WTC11 (cell line): ENCODE measurements around the gene CELA3A. TPM values are rescaled to one million over a fixed set of nuclear protein-coding genes. Genes with fewer than 3 reads are reported as not detected.

ENCODE experiments used
- ATAC-seq: fragments of 200-7000 bp; cut with Tn5 transposase; 2 replicates; pipeline ENCODE4 v1.10.0; 2021; ENCODE audit warnings: mild to moderate bottlenecking, moderate library complexity
- CTCF ChIA-PET: fragments of 300-600 bp; sonication (Branson Sonifier 250); formaldehyde crosslinking; loops from one replicate; lab custom pipeline; 2021; ENCODE audit warnings: antibody characterized with exemption; lab: Charles Lee
- POLR2A ChIA-PET: fragments of 350-600 bp; sonication (Branson Sonifier 250); formaldehyde crosslinking; loops from one replicate; lab custom pipeline; 2021; ENCODE audit warnings: antibody characterized with exemption; lab: Charles Lee
- DNase-seq: peaks from one replicate; pipeline ENCODE4 v3.0.0; 2021; ENCODE audit warnings: low spot score
- H3K27ac Mint-ChIP-seq: 2 replicates; pipeline ENCODE4 v1.8.0; 2021; ENCODE audit warnings: mixed read lengths
- H3K27me3 Mint-ChIP-seq: 2 replicates; pipeline ENCODE4 v1.8.0; 2021; ENCODE audit warnings: low read depth, mild to moderate bottlenecking, moderate library complexity, mixed read lengths
- H3K36me3 Mint-ChIP-seq: 2 replicates; pipeline ENCODE4 v1.8.0; 2021; ENCODE audit warnings: mixed read lengths
- H3K4me1 Mint-ChIP-seq: 2 replicates; pipeline ENCODE4 v1.8.0; 2022; ENCODE audit warnings: mixed read lengths
- H3K4me3 Mint-ChIP-seq: 2 replicates; pipeline ENCODE4 v1.8.0; 2021; ENCODE audit warnings: mild to moderate bottlenecking, moderate library complexity, mixed read lengths
- H3K9me3 Mint-ChIP-seq: 2 replicates; pipeline ENCODE4 v1.8.0; 2021; ENCODE audit warnings: mixed read lengths
- ELF4 ChIP-seq: sonication (generic); formaldehyde crosslinking; IDR thresholded peaks from 2 replicates; pipeline ENCODE4 v1.8.1; 2022; ENCODE audit warnings: low read depth, mild to moderate bottlenecking, moderate library complexity, missing genetic modification reagents
- ESRRA ChIP-seq: sonication (generic); formaldehyde crosslinking; IDR thresholded peaks from 2 replicates; pipeline ENCODE4 v1.8.1; 2022; ENCODE audit warnings: mild to moderate bottlenecking, missing genetic modification reagents, borderline replicate concordance
- FOXK1 ChIP-seq: sonication (generic); formaldehyde crosslinking; IDR thresholded peaks from 2 replicates; pipeline ENCODE4 v1.8.0; 2022; ENCODE audit warnings: mild to moderate bottlenecking, moderate library complexity, missing genetic modification reagents
- GRHL2 ChIP-seq: fragments of 250-450 bp; sonication (Bioruptor Pico); IDR thresholded peaks from 2 replicates; pipeline ENCODE4 v1.8.0; 2022; ENCODE audit warnings: mild to moderate bottlenecking, moderate library complexity; ENCODE audit not compliant: insufficient replicate concordance, severe bottlenecking
- GTF2I ChIP-seq: fragments of 250-450 bp; sonication (Bioruptor Pico); conservative IDR thresholded peaks from 2 replicates; pipeline ENCODE4 v1.4.0; 2021; ENCODE audit warnings: mild to moderate bottlenecking
- IRF1 ChIP-seq: sonication (generic); formaldehyde crosslinking; IDR thresholded peaks from 2 replicates; pipeline ENCODE4 v1.8.0; 2023; ENCODE audit warnings: missing genetic modification reagents
- MXD4 ChIP-seq: fragments of 250-450 bp; sonication (Bioruptor Pico); IDR thresholded peaks from 2 replicates; pipeline ENCODE4 v1.8.0; 2021; ENCODE audit warnings: mild to moderate bottlenecking, moderate library complexity, borderline replicate concordance
- NFE2L1 ChIP-seq: sonication (generic); formaldehyde crosslinking; IDR thresholded peaks from 2 replicates; pipeline ENCODE4 v1.8.1; 2023; ENCODE audit warnings: missing genetic modification reagents
- NFYB ChIP-seq: sonication (generic); formaldehyde crosslinking; conservative IDR thresholded peaks from 2 replicates; pipeline ENCODE4 v1.8.0; 2022; ENCODE audit warnings: low read depth, missing genetic modification reagents
- NR1H2 ChIP-seq: sonication (generic); formaldehyde crosslinking; IDR thresholded peaks from 2 replicates; pipeline ENCODE4 v1.9.0; 2021; ENCODE audit warnings: mild to moderate bottlenecking, moderate library complexity, missing genetic modification reagents
- SMAD3 ChIP-seq: sonication (generic); formaldehyde crosslinking; IDR thresholded peaks from 2 replicates; pipeline ENCODE4 v1.8.0; 2022; ENCODE audit warnings: missing genetic modification reagents, mild to moderate bottlenecking, borderline replicate concordance
- TCF7 ChIP-seq: sonication (generic); formaldehyde crosslinking; IDR thresholded peaks from 2 replicates; pipeline ENCODE4 v1.8.0; 2022; ENCODE audit warnings: mild to moderate bottlenecking, low read depth, missing genetic modification reagents, moderate library complexity
- USF1 ChIP-seq: sonication (generic); formaldehyde crosslinking; IDR thresholded peaks from 2 replicates; pipeline ENCODE4 v1.8.0; 2022; ENCODE audit warnings: mild to moderate bottlenecking, missing genetic modification reagents
- ZNF232 ChIP-seq: sonication (generic); formaldehyde crosslinking; IDR thresholded peaks from 2 replicates; pipeline ENCODE4 v1.8.0; 2022; ENCODE audit warnings: mild to moderate bottlenecking, missing genetic modification reagents
- ZNF416 ChIP-seq: fragments of 250-450 bp; sonication (Bioruptor Pico); IDR thresholded peaks from 2 replicates; pipeline ENCODE4 v1.9.0; 2021; ENCODE audit warnings: mild to moderate bottlenecking, inconsistent platforms
- total RNA-seq: library from RNA; stranded (reverse); gene quantifications from 3 replicates; pipeline ENCODE4 v1.2.3, GENCODE V29; 2021
- TF ChIP-seq, protein P1 (sequence below): sonication (generic); formaldehyde crosslinking; IDR thresholded peaks from 2 replicates; pipeline ENCODE4 v1.8.1; 2022; ENCODE audit warnings: missing genetic modification reagents, borderline replicate concordance
- TF ChIP-seq, protein P2 (sequence below): fragments of 250-450 bp; sonication (Bioruptor Pico); conservative IDR thresholded peaks from 2 replicates; pipeline ENCODE4 v1.9.0; 2021; ENCODE audit warnings: mild to moderate bottlenecking
- TF ChIP-seq, protein P3 (sequence below): fragments of 250-450 bp; sonication (Bioruptor Pico); IDR thresholded peaks from 2 replicates; pipeline ENCODE4 v1.9.0; 2021; ENCODE audit warnings: mild to moderate bottlenecking

The CELA3A gene
- total RNA-seq, 1 experiment from 2014 or later, result 8.0 TPM

- peaks cover 6% of the 10 kb centered on the region for H3K9me3 Mint-ChIP-seq
- peaks cover 22% of the 10 kb centered on the region for H3K4me1 Mint-ChIP-seq
- no peak for TF ChIP-seq ZNF232 (CRISPR knock-in tag)
- peak; percentile 70; the same call in 1 of the 2 replicates for TF ChIP-seq ZNF416 (CRISPR knock-in tag)
- H3K4me3 Mint-ChIP-seq, result no peak overlapping the region
- DNase-seq (no peak), ATAC-seq (no peak)
- H3K27me3 Mint-ChIP-seq, result no peaks in the 10 kb centered on the region
- POLR2A ChIA-PET, result no interaction called here
- H3K36me3 Mint-ChIP-seq, result peaks cover 4% of the 10 kb centered on the region; the same call in 1 of the 2 replicates
- CTCF ChIA-PET, result no interaction called here
- no peak overlapping the region; the same call in 1 of the 2 replicates for H3K27ac Mint-ChIP-seq
Measured at GRCh38 chr1:22045604-22046228, 44.3 kb downstream of the CELA3A start.

- H3K27ac Mint-ChIP-seq, result no peak overlapping the region
Measured at GRCh38 chr1:22048351-22049192, 47.1 kb downstream of the CELA3A start.

DNA sequence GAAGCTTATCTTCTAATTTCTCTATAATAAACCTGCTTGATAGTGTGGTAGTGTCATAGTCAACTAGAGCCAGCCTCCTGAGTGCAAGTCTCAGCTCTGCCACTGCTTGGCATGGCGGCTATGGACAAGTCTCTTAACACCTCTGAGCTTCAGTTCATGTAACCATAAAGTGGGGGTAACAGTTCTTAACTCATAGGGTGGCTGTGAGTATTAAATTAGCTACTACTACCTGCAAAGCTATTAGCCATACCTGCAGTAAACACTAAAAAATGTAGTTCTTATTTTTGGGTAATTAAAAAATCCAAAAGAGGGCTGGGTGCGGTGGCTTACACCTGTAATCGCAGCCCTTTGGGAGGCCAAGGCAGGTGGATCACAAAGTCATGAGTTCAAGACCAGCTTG is 48.9 kb downstream of the CELA3A start:
- Mint-ChIP-seq H3K36me3 (peaks cover 6% of the 10 kb centered on the region), H3K27ac (no peak overlapping the region), H3K4me1 (peaks cover 21% of the 10 kb centered on the region), H3K9me3 (peaks cover 3% of the 10 kb centered on the region), H3K4me3 (no peak overlapping the region), H3K27me3 (no peaks in the 10 kb centered on the region)
- ChIA-PET POLR2A (no interaction called here), CTCF (interaction anchor here (0.8 kb wide), 1 partner anchor 10 kb away, joined by 3 read pairs; no protein-coding TSS in a partner anchor)
- ATAC-seq (no peak), DNase-seq (no peak)
- TF ChIP-seq SMAD3 (CRISPR knock-in tag) (no peak), TCF7 (no peak), GRHL2 (CRISPR knock-in tag) (no peak), ZNF232 (CRISPR knock-in tag) (no peak), NFYB (CRISPR knock-in tag) (no peak), IRF1 (CRISPR knock-in tag) (no peak), NFE2L1 (no peak), FOXK1 (CRISPR knock-in tag) (no peak), GTF2I (CRISPR knock-in tag) (no peak), MXD4 (CRISPR knock-in tag) (no peak), ESRRA (no peak), ELF4 (CRISPR knock-in tag) (no peak), NR1H2 (CRISPR knock-in tag) (no peak)
- TF ChIP-seq, protein P1, sequence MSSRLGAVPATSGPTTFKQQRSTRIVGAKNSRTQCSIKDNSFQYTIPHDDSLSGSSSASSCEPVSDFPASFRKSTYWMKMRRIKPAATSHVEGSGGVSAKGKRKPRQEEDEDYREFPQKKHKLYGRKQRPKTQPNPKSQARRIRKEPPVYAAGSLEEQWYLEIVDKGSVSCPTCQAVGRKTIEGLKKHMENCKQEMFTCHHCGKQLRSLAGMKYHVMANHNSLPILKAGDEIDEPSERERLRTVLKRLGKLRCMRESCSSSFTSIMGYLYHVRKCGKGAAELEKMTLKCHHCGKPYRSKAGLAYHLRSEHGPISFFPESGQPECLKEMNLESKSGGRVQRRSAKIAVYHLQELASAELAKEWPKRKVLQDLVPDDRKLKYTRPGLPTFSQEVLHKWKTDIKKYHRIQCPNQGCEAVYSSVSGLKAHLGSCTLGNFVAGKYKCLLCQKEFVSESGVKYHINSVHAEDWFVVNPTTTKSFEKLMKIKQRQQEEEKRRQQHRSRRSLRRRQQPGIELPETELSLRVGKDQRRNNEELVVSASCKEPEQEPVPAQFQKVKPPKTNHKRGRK (CRISPR knock-in tag), result no peak
- TF ChIP-seq, protein P2, sequence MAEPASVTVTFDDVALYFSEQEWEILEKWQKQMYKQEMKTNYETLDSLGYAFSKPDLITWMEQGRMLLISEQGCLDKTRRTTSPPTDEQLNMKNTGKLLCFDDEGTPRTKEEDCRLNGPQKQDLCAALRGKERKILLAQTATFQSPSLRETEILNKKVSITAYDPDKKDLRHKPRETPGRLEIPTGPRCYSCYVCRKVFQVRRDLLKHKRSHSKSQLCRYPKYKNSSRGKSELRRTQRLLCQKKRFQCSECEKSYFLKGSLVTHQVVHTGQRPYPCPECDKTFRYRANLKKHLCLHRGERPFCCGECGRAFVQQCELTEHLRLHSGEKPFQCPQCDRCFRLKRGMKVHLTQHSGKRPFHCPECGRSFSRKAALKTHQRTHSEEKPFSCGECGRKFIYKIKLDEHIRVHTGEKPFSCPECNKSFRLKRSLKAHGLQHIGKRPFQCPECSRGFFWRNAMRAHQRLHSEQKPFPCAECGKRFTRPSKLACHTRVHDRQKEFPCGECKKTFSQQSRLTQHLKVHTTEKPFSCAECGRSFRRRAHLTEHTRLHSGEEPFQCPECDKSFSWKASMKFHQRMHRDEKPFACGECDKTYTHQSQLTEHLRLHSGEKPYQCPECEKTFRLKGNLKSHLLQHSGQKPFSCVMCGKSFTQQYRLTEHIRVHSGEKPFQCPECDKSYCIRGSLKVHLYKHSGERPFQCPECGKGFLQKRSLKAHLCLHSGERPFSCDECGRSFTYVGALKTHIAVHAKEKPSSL (CRISPR knock-in tag), result no peak
- TF ChIP-seq, protein P3, sequence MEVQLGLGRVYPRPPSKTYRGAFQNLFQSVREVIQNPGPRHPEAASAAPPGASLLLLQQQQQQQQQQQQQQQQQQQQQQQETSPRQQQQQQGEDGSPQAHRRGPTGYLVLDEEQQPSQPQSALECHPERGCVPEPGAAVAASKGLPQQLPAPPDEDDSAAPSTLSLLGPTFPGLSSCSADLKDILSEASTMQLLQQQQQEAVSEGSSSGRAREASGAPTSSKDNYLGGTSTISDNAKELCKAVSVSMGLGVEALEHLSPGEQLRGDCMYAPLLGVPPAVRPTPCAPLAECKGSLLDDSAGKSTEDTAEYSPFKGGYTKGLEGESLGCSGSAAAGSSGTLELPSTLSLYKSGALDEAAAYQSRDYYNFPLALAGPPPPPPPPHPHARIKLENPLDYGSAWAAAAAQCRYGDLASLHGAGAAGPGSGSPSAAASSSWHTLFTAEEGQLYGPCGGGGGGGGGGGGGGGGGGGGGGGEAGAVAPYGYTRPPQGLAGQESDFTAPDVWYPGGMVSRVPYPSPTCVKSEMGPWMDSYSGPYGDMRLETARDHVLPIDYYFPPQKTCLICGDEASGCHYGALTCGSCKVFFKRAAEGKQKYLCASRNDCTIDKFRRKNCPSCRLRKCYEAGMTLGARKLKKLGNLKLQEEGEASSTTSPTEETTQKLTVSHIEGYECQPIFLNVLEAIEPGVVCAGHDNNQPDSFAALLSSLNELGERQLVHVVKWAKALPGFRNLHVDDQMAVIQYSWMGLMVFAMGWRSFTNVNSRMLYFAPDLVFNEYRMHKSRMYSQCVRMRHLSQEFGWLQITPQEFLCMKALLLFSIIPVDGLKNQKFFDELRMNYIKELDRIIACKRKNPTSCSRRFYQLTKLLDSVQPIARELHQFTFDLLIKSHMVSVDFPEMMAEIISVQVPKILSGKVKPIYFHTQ, result no peak

More at GRCh38 chr1:22048351-22049192, 47.1 kb downstream of the CELA3A start:
- POLR2A ChIA-PET, result no interaction called here
- H3K27me3 Mint-ChIP-seq, result no peaks in the 10 kb centered on the region
- TF ChIP-seq IRF1 (CRISPR knock-in tag) (no peak), USF1 (CRISPR knock-in tag) (peak; percentile 73)
- CTCF ChIA-PET, result interaction anchor here (1.6 kb wide), 1 partner anchor 11 kb away, joined by 3 read pairs; no protein-coding TSS in a partner anchor
- H3K9me3 Mint-ChIP-seq, result peaks cover 6% of the 10 kb centered on the region
- H3K4me1 Mint-ChIP-seq, result peaks cover 14% of the 10 kb centered on the region
- no peak overlapping the region for H3K4me3 Mint-ChIP-seq
- H3K36me3 Mint-ChIP-seq, result peaks cover 4% of the 10 kb centered on the region; the same call in 1 of the 2 replicates
- DNase-seq, result no peak
- no peak for ATAC-seq
